Fibroblast of lung (primary cell): Measurements from ENCODE around the gene HRC. TPM values are rescaled to one million over a fixed set of nuclear protein-coding genes. Genes with fewer than 3 reads are reported as not detected.

Experiments
- DNase-seq, 2 donors: peaks; one replicate each; pipeline versions ENCODE4 v3.0.0 to v3.0.0-alpha.2; 2010; ENCODE audit warnings: low read depth in 2 of 2
- H2AFZ ChIP-seq: 2 replicates; pipeline ENCODE4 v1.5.1; 2012; ENCODE audit warnings: low read length, control low read depth, inconsistent platforms
- H3K27ac ChIP-seq: 2 replicates; pipeline ENCODE4 v1.5.1; 2011; ENCODE audit warnings: low read length, control low read depth; ENCODE audit not compliant: insufficient read depth
- H3K27me3 ChIP-seq: 2 replicates; pipeline ENCODE4 v1.5.1; 2011; ENCODE audit warnings: mild to moderate bottlenecking, low read length; ENCODE audit not compliant: control insufficient read depth, insufficient read depth
- H3K36me3 ChIP-seq: 2 replicates; pipeline ENCODE4 v1.5.1; 2011; ENCODE audit warnings: low read length; ENCODE audit not compliant: control insufficient read depth, insufficient read depth
- H3K4me1 ChIP-seq: 2 replicates; pipeline ENCODE4 v1.5.1; 2011; ENCODE audit warnings: low read length; ENCODE audit not compliant: control insufficient read depth, insufficient read depth; ENCODE audit errors: extremely low read depth
- H3K4me2 ChIP-seq: 2 replicates; pipeline ENCODE4 v1.5.1; 2011; ENCODE audit warnings: low read length, control low read depth; ENCODE audit not compliant: insufficient read depth; ENCODE audit errors: extremely low read depth
- H3K4me3 ChIP-seq, 4 experiments: fragments of 200-600 bp in 1 of 4; sonication (generic) in 1 of 4; replicated peaks in 1 of 4; 2 replicates each; pipeline ENCODE4 v1.5.1; 2011 to 2016; ENCODE audit warnings: low read length in 4 of 4, low read depth in 3 of 4, mild to moderate bottlenecking in 3 of 4, control low read depth in 2 of 4, inconsistent platforms in 1 of 4, mixed read lengths in 1 of 4; ENCODE audit not compliant: insufficient read depth in 1 of 4; ENCODE audit errors: control extremely low read depth in 1 of 4
- H3K79me2 ChIP-seq: 2 replicates; pipeline ENCODE4 v1.5.1; 2012; ENCODE audit warnings: mild to moderate bottlenecking, low read length, inconsistent platforms; ENCODE audit not compliant: control insufficient read depth, insufficient read depth
- H3K9ac ChIP-seq: 2 replicates; pipeline ENCODE4 v1.5.1; 2011; ENCODE audit warnings: mild to moderate bottlenecking, low read length, control low read depth; ENCODE audit not compliant: insufficient read depth
- H3K9me3 ChIP-seq: 2 replicates; pipeline ENCODE4 v1.5.1; 2012; ENCODE audit warnings: low read depth, low read length; ENCODE audit not compliant: control insufficient read depth, insufficient read depth
- H4K20me1 ChIP-seq: 2 replicates; pipeline ENCODE4 v1.5.1; 2011; ENCODE audit warnings: low read length; ENCODE audit not compliant: control insufficient read depth, insufficient read depth; ENCODE audit errors: extremely low read depth
- CTCF ChIP-seq, 2 donors: IDR thresholded peaks in 1 of 2; conservative IDR thresholded peaks in 1 of 2; 1 replicate in 1 of 2; 2 replicates in 1 of 2; pipeline ENCODE4 v1.5.1; 2011 to 2012; ENCODE audit warnings: low read length in 2 of 2, control low read depth in 1 of 2, inconsistent platforms in 1 of 2, low read depth in 1 of 2, mild to moderate bottlenecking in 1 of 2
- EZH2 ChIP-seq: IDR thresholded peaks from 2 replicates; pipeline ENCODE4 v1.5.1; 2012; ENCODE audit warnings: low read length, control low read depth, mild to moderate bottlenecking; ENCODE audit errors: missing control alignments
- polyA plus RNA-seq, 2 donors: library from polyadenylated mRNA; depleted of rRNA in 1 of 2; stranded (reverse) in 1 of 2; unstranded in 1 of 2; fragments of >200 nt; gene quantifications; 2 replicates each; pipeline ENCODE4 v1.2.1, GENCODE V29; 2011 to 2012; ENCODE audit warnings: missing spikeins in 1 of 2
- total RNA-seq: library from RNA; depleted of rRNA; stranded (reverse); fragments of >200 nt; gene quantifications from 2 replicates; pipeline ENCODE4 v1.2.1, GENCODE V29; 2014

The HRC gene
- total and polyA plus RNA-seq, 2 donors (not counting 1 experiment from before 2014, with no cell fraction given) = 0.16 TPM; not detected in 1

- no peaks in the 10 kb centered on the region for H4K20me1 ChIP-seq
- no peak overlapping the region for H3K27ac ChIP-seq
- H3K9me3 ChIP-seq = no peaks in the 10 kb centered on the region
- peaks cover 4% of the 10 kb centered on the region for H3K4me1 ChIP-seq
- no peak overlapping the region for H3K9ac ChIP-seq
- H3K4me3 ChIP-seq = no peak overlapping the region
- TF ChIP-seq CTCF (conservative IDR thresholded peaks at IDR 0.05 in 1 of 2, IDR thresholded peaks at IDR 0.05 in 1 of 2; ENCODE audit: low read depth in 1 of 2, low read length in 2 of 2) (no peak), EZH2 (no peak)
- no peaks in the 10 kb centered on the region for H3K79me2 ChIP-seq
- H3K27me3 ChIP-seq = peaks cover 4% of the 10 kb centered on the region
- H3K36me3 ChIP-seq = no peaks in the 10 kb centered on the region
- no peak for DNase-seq
- H3K4me2 ChIP-seq = no peak overlapping the region
- H2AFZ ChIP-seq = no peak overlapping the region
These were observed 3.1 kb downstream of the HRC start for GRCh38 chr19:49152119-49152550.

GRCh38 chr19:49151267-49152118 is 3.7 kb downstream of the HRC start:
- H3K4me2 ChIP-seq = no peak overlapping the region
- no peaks in the 10 kb centered on the region for H3K36me3 ChIP-seq
- peak overlapping the region in 1 of 4 experiments; percentile 80 for H3K4me3 ChIP-seq

GRCh38 chr19:49150944-49151243 is 4.3 kb downstream of the HRC start:
- Histone ChIP-seq H3K9ac (no peak overlapping the region), H3K27ac (no peak overlapping the region)

More at GRCh38 chr19:49151267-49152118, 3.7 kb downstream of the HRC start:
- H4K20me1 ChIP-seq = no peaks in the 10 kb centered on the region
- TF ChIP-seq EZH2 (no peak), CTCF (conservative IDR thresholded peaks at IDR 0.05 in 1 of 2, IDR thresholded peaks at IDR 0.05 in 1 of 2; ENCODE audit: low read depth in 1 of 2, low read length in 2 of 2) (no peak)
- H3K4me1 ChIP-seq = peaks cover 4% of the 10 kb centered on the region
- peak; percentile 28 to 30 for DNase-seq
- peaks cover 4% of the 10 kb centered on the region for H3K27me3 ChIP-seq
- no peak overlapping the region for H3K9ac ChIP-seq
- H3K79me2 ChIP-seq = no peaks in the 10 kb centered on the region
- no peak overlapping the region for H3K27ac ChIP-seq
- no peak overlapping the region for H2AFZ ChIP-seq
- no peaks in the 10 kb centered on the region for H3K9me3 ChIP-seq

More at GRCh38 chr19:49150944-49151243, 4.3 kb downstream of the HRC start:
- Histone ChIP-seq H3K9me3 (no peaks in the 10 kb centered on the region), H3K4me1 (peaks cover 4% of the 10 kb centered on the region), H3K4me2 (no peak overlapping the region), H3K27me3 (peaks cover 4% of the 10 kb centered on the region), H4K20me1 (no peaks in the 10 kb centered on the region), H2AFZ (no peak overlapping the region), H3K4me3 (peak overlapping the region; percentile 66 to 80 (median 71)), H3K79me2 (no peaks in the 10 kb centered on the region), H3K36me3 (no peaks in the 10 kb centered on the region)
- TF ChIP-seq CTCF (conservative IDR thresholded peaks at IDR 0.05 in 1 of 2, IDR thresholded peaks at IDR 0.05 in 1 of 2; ENCODE audit: low read depth in 1 of 2, low read length in 2 of 2) (no peak), EZH2 (no peak)
- DNase-seq = no peak
